Endodermal cell (in vitro differentiated cells): ENCODE results near the gene C5orf52. TPM values are rescaled to one million over a fixed set of nuclear protein-coding genes. Genes with fewer than 3 reads are reported as not detected.
"Not testable (repeated sequence)": the region's sequence is repeated elsewhere in the genome, so short reads cannot be mapped to it uniquely, and the experiment has no call there.

Source experiments
- DNase-seq: peaks from one replicate; pipeline ENCODE4 v3.0.0-alpha.2; 2017
- H3K27ac ChIP-seq: 2 replicates; pipeline ENCODE4 v1.5.1; 2013; ENCODE audit warnings: mild to moderate bottlenecking, low read depth, low read length, moderate library complexity
- H3K27me3 ChIP-seq: 2 replicates; pipeline ENCODE4 v1.6.1; 2013; ENCODE audit warnings: mild to moderate bottlenecking, low read length, moderate library complexity; ENCODE audit not compliant: insufficient read depth, control insufficient read depth, poor library complexity, severe bottlenecking
- H3K36me3 ChIP-seq: 2 replicates; pipeline ENCODE4 v1.7.0; 2013; ENCODE audit warnings: mild to moderate bottlenecking, low read length, moderate library complexity; ENCODE audit not compliant: control insufficient read depth, insufficient read depth
- H3K4me1 ChIP-seq: one replicate; pipeline ENCODE4 v1.7.0; 2013; ENCODE audit warnings: low read length; ENCODE audit not compliant: control insufficient read depth, insufficient read depth
- H3K4me3 ChIP-seq: 2 replicates; pipeline ENCODE4 v1.5.1; 2013; ENCODE audit warnings: mild to moderate bottlenecking, low read length, moderate library complexity
- H3K9ac ChIP-seq: 2 replicates; pipeline ENCODE4 v1.6.1; 2013; ENCODE audit warnings: mild to moderate bottlenecking, low read length, moderate library complexity; ENCODE audit not compliant: poor library complexity, severe bottlenecking; ENCODE audit errors: extremely low read depth
- H3K9me3 ChIP-seq: 2 replicates; pipeline ENCODE4 v1.6.1; 2013; ENCODE audit warnings: mild to moderate bottlenecking, low read length, moderate library complexity; ENCODE audit not compliant: control insufficient read depth
- H3K27ac Mint-ChIP-seq: 2 replicates; pipeline ENCODE4 v1.8.0; 2020; ENCODE audit warnings: mixed read lengths
- H3K27me3 Mint-ChIP-seq: 2 replicates; pipeline ENCODE4 v1.8.0; 2021; ENCODE audit warnings: mild to moderate bottlenecking, mixed read lengths; ENCODE audit not compliant: insufficient read depth
- H3K36me3 Mint-ChIP-seq: 2 replicates; pipeline ENCODE4 v1.8.0; 2020; ENCODE audit warnings: low read depth, mixed read lengths
- H3K4me1 Mint-ChIP-seq: 2 replicates; pipeline ENCODE4 v1.8.0; 2020; ENCODE audit warnings: mixed read lengths
- H3K4me3 Mint-ChIP-seq: 2 replicates; pipeline ENCODE4 v1.8.0; 2020; ENCODE audit warnings: mild to moderate bottlenecking, moderate library complexity, mixed read lengths
- H3K9me3 Mint-ChIP-seq: 2 replicates; pipeline ENCODE4 v1.8.0; 2020; ENCODE audit warnings: mild to moderate bottlenecking, mixed read lengths
- CTCF ChIP-seq: fragments of 200-600 bp; sonication (generic); conservative IDR thresholded peaks from 2 replicates; pipeline ENCODE4 v1.5.0; 2021; ENCODE audit warnings: antibody characterized with exemption, mild to moderate bottlenecking
- WGBS, 2 experiments: methylation state at CpG; one replicate each; pipeline versions ENCODE4 v1.1.5 to v1.1.7; 2013; ENCODE audit warnings: missing lambda C conversion rate in 2 of 2, mixed read lengths in 1 of 2; ENCODE audit not compliant: insufficient coverage in 1 of 2, insufficient read length in 1 of 2; 5-methylcytosine and 5-hydroxymethylcytosine counted together
- total RNA-seq, 2 donors: library from RNA; stranded (reverse); fragmentation: NEBNext Ultra II Directional in 1 of 2; extraction: Animal tissue kit (Norgen Biotek cat#: 25700) in 1 of 2; gene quantifications; 2 replicates in 1 of 2; 3 replicates in 1 of 2; pipeline ENCODE4 v1.2.1, GENCODE V29; 2021

Gene C5orf52
- total RNA-seq, 2 donors from 2014 or later = not detected

DNA sequence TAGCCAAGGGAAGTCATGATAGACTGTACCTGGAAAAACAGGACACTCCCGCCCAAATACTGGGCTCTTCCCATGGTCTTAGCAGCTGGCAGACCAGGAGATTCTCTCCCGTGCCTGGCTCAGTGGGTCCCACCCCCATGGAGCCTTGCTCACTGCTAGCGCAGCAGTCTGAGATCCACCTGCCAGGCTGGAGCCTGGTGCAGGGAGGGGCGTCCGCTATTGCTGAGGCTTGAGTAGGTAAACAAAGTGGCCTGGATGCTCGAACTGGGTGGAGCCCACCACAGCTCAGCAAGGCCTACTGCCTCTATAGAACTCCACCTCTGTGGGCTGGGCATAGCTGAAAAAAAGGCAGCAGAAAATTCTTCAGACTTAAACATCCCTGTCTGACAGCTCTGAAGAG lies 49.8 kb downstream of the C5orf52 start:
- no peak for DNase-seq
- no peaks in the 10 kb centered on the region for H3K4me1 ChIP-seq
- 93 to 94% methylated on average over 2 to 6 of the region's 6 CpGs for WGBS, 2 experiments
- H3K9me3 ChIP-seq = no peaks in the 10 kb centered on the region
- H3K27me3 Mint-ChIP-seq = peaks cover 10% of the 10 kb centered on the region
- H3K36me3 ChIP-seq = no peaks in the 10 kb centered on the region
- peaks cover 16% of the 10 kb centered on the region for H3K9me3 Mint-ChIP-seq
- H3K27me3 ChIP-seq = no peaks in the 10 kb centered on the region
- TF ChIP-seq CTCF = no peak
- H3K4me3 ChIP-seq = no peak overlapping the region
- H3K4me3 Mint-ChIP-seq = no peak overlapping the region
- H3K27ac Mint-ChIP-seq = no peak overlapping the region
- H3K27ac ChIP-seq = no peak overlapping the region
- no peak overlapping the region for H3K9ac ChIP-seq
- peaks cover 2% of the 10 kb centered on the region for H3K36me3 Mint-ChIP-seq
- no peaks in the 10 kb centered on the region for H3K4me1 Mint-ChIP-seq

GRCh38 chr5:157722895-157723294 lies 51.6 kb downstream of the C5orf52 start:
- H3K4me1 ChIP-seq, DNase-seq, H3K27me3 ChIP-seq, H3K4me1 Mint-ChIP-seq, H3K27ac Mint-ChIP-seq, H3K9ac ChIP-seq, H3K4me3 ChIP-seq, H3K36me3 Mint-ChIP-seq, H3K9me3 ChIP-seq, H3K4me3 Mint-ChIP-seq, H3K36me3 ChIP-seq, H3K27ac ChIP-seq: not testable (repeated sequence)
- WGBS, 2 experiments = 94% methylated on average over 2 of the region's 2 CpGs; no CpG with 5 or more reads in 1 of the 2 experiments
- peaks cover 12% of the 10 kb centered on the region for H3K27me3 Mint-ChIP-seq
- peaks cover 18% of the 10 kb centered on the region for H3K9me3 Mint-ChIP-seq

- not testable (repeated sequence) for DNase-seq, H3K4me1 Mint-ChIP-seq, H3K4me1 ChIP-seq, H3K36me3 Mint-ChIP-seq, H3K4me3 ChIP-seq, H3K27ac Mint-ChIP-seq, H3K4me3 Mint-ChIP-seq, H3K36me3 ChIP-seq, H3K27me3 ChIP-seq, H3K27ac ChIP-seq, H3K9me3 ChIP-seq, H3K9ac ChIP-seq
- WGBS, 2 experiments = 72% methylated on average over 2 of the region's 2 CpGs; no CpG with 5 or more reads in 1 of the 2 experiments
- Mint-ChIP-seq H3K27me3 (peaks cover 12% of the 10 kb centered on the region), H3K9me3 (peaks cover 18% of the 10 kb centered on the region)
Observed at GRCh38 chr5:157726607-157727006, 55.3 kb downstream of the C5orf52 start.

DNA sequence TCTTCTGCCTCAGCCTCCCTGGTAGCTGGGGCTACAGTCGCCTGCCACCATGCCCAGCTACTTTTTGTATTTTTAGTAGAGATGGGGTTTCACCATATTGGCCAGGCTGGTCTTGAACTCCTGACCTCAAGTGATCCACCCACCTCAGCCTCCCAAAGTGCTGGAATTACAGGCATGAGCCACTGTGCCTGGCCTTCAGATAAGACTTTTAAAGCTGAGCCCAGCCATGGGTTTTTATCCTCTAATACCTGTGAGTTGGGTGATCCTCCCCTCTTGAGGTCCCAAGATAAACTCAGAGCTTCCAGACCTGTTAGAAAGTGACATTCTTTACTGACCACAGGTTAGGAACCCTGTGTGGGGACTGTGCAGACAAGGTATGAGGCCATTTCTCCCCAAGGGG lies 56.5 kb downstream of the C5orf52 start:
- H3K4me1 Mint-ChIP-seq, H3K36me3 ChIP-seq, H3K27me3 ChIP-seq, H3K27ac Mint-ChIP-seq, H3K4me1 ChIP-seq, H3K9ac ChIP-seq, H3K4me3 Mint-ChIP-seq, H3K27ac ChIP-seq, H3K4me3 ChIP-seq, DNase-seq, H3K9me3 ChIP-seq, H3K36me3 Mint-ChIP-seq: not testable (repeated sequence)
- Mint-ChIP-seq H3K27me3 (peaks cover 12% of the 10 kb centered on the region), H3K9me3 (peaks cover 13% of the 10 kb centered on the region)
- WGBS, 2 experiments = 100% methylated on average over 1 of the region's 1 CpG; no CpG with 5 or more reads in 1 of the 2 experiments

Other genes starting within 250 kb of the C5orf52 start
- gene NIPAL4, start 211.3 kb upstream of the C5orf52 start, total RNA-seq = not detected
- 100 to 1,000 TPM in 1 of 2 donors, 10 to 100 TPM in 1; 96.1 to 119 TPM for gene ADAM19, start 95.8 kb upstream of the C5orf52 start, total RNA-seq
- gene SOX30, start 19.1 kb upstream of the C5orf52 start, total RNA-seq = under 1 TPM in 1 of 2 donors, not detected in 1; 0.48 TPM
- 10 to 100 TPM; 11.6 to 13.8 TPM for gene THG1L, start 59.9 kb downstream of the C5orf52 start, total RNA-seq
- gene LSM11, start 72.2 kb downstream of the C5orf52 start, total RNA-seq = 1 to 10 TPM; 3.7 to 4.5 TPM
- gene CLINT1, start 187.6 kb downstream of the C5orf52 start, total RNA-seq = 10 to 100 TPM; 91.6 to 92.7 TPM